Measurements from ENCODE around the gene ADARB2.

DNA sequence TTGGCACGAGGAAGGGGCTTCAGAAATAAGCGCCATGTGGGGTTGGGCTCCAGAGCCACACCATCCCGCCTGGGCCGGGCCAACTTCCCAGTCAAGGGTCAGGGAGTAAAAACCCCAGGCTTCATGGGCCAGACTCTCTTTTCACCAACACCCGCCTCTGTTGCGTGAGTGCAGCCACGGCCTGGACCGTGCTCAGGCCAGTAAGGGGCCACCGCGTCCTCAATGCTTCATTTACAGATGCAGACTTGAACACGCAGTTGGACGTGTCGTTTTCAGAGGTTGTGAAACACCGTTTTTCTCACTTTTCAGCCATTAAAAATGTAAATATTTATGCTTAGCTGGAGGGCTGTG lies 520.1 kb downstream of the ADARB2 start:
- no peak for TF ChIP-seq SP1 (IDR thresholded peaks at IDR 0.05)
- TF ChIP-seq, protein P1, sequence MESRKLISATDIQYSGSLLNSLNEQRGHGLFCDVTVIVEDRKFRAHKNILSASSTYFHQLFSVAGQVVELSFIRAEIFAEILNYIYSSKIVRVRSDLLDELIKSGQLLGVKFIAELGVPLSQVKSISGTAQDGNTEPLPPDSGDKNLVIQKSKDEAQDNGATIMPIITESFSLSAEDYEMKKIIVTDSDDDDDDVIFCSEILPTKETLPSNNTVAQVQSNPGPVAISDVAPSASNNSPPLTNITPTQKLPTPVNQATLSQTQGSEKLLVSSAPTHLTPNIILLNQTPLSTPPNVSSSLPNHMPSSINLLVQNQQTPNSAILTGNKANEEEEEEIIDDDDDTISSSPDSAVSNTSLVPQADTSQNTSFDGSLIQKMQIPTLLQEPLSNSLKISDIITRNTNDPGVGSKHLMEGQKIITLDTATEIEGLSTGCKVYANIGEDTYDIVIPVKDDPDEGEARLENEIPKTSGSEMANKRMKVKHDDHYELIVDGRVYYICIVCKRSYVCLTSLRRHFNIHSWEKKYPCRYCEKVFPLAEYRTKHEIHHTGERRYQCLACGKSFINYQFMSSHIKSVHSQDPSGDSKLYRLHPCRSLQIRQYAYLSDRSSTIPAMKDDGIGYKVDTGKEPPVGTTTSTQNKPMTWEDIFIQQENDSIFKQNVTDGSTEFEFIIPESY (IDR thresholded peaks at IDR 0.05), result no peak
- TF ChIP-seq, protein P2, sequence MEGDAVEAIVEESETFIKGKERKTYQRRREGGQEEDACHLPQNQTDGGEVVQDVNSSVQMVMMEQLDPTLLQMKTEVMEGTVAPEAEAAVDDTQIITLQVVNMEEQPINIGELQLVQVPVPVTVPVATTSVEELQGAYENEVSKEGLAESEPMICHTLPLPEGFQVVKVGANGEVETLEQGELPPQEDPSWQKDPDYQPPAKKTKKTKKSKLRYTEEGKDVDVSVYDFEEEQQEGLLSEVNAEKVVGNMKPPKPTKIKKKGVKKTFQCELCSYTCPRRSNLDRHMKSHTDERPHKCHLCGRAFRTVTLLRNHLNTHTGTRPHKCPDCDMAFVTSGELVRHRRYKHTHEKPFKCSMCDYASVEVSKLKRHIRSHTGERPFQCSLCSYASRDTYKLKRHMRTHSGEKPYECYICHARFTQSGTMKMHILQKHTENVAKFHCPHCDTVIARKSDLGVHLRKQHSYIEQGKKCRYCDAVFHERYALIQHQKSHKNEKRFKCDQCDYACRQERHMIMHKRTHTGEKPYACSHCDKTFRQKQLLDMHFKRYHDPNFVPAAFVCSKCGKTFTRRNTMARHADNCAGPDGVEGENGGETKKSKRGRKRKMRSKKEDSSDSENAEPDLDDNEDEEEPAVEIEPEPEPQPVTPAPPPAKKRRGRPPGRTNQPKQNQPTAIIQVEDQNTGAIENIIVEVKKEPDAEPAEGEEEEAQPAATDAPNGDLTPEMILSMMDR (IDR thresholded peaks at IDR 0.05; ENCODE audit: low read depth, low read length, missing input control), result no peak
- no peak for TF ChIP-seq RAD21 (IDR thresholded peaks at IDR 0.05)
- TF ChIP-seq EGR1 (IDR thresholded peaks at IDR 0.05; ENCODE audit: low read depth in 2 of 2), result no peak
- no peak for TF ChIP-seq JUND (IDR thresholded peaks at IDR 0.05)
- TF ChIP-seq TAF1 (conservative IDR thresholded peaks at IDR 0.05), result no peak
